Measurements from ENCODE around the gene CHST9.

CHST9 gene

GRCh38 chr18:26865557-26865956, 319.6 kb downstream of the CHST9 start, which contains the start of gene AQP4:
Gene AQP4 (minus strand): TSS chr18:26865707. CDS start chr18:26865689, 18 bp downstream.
- no peak for DNase-seq
- no peak within 1 kb of the TSS for H2AFZ ChIP-seq (ENCODE audit: low read depth, low read length)
- 49% methylated on average over 4 of the region's 5 CpGs for WGBS

GRCh38 chr18:26864658-26865057, 320.4 kb downstream of the CHST9 start:
- no peak overlapping the region for H2BK120ac ChIP-seq (ENCODE audit: low read depth, low read length)
- no peak overlapping the region for H2AFZ ChIP-seq (ENCODE audit: low read depth, low read length)
- H3K14ac ChIP-seq (ENCODE audit: low read length in 2 of 2) = no peak overlapping the region
- WGBS = 62% methylated on average over 7 of the region's 7 CpGs
- no peaks in the 10 kb centered on the region for H3K9me3 ChIP-seq (ENCODE audit: control insufficient read depth, low read length)
- H3K36me3 ChIP-seq (ENCODE audit: control insufficient read depth in 1 of 2, insufficient read depth in 2 of 2, low read depth in 1 of 2, low read length in 2 of 2) = no peaks in the 10 kb centered on the region
- no peak overlapping the region for H3K4ac ChIP-seq (ENCODE audit: low read depth in 1 of 2, low read length in 2 of 2)
- no peak overlapping the region for H3K9ac ChIP-seq (ENCODE audit: low read length)
- no peak overlapping the region for H3K27ac ChIP-seq (ENCODE audit: low read length, poor library complexity, severe bottlenecking)
- no peak overlapping the region for H2BK15ac ChIP-seq (ENCODE audit: low read depth, poor library complexity, severe bottlenecking)
- no peak overlapping the region for H3K4me3 ChIP-seq (ENCODE audit: insufficient read depth in 1 of 2, low read depth in 1 of 2, low read length in 2 of 2)
- H3K27me3 ChIP-seq (ENCODE audit: control insufficient read depth in 1 of 2, insufficient read depth in 1 of 2, low read length in 2 of 2) = peaks cover 28 to 31% of the 10 kb centered on the region in 2 experiments
- H3K4me1 ChIP-seq (ENCODE audit: control insufficient read depth, insufficient read depth, low read depth, low read length) = peaks cover 11% of the 10 kb centered on the region
- H3K18ac ChIP-seq (ENCODE audit: low read depth in 1 of 2, low read length in 2 of 2) = no peak overlapping the region
- no peak overlapping the region for H2AK5ac ChIP-seq (ENCODE audit: low read length, severe bottlenecking)
- no peak overlapping the region for H3K4me2 ChIP-seq (ENCODE audit: low read length, poor library complexity, severe bottlenecking)
- no peak overlapping the region for H3K23ac ChIP-seq (ENCODE audit: low read length in 2 of 2)
- H2BK12ac ChIP-seq (ENCODE audit: low read length in 2 of 2) = no peak overlapping the region
- H4K91ac ChIP-seq (ENCODE audit: low read length) = no peak overlapping the region
- no peak overlapping the region for H2BK5ac ChIP-seq (ENCODE audit: low read depth, low read length, poor library complexity, severe bottlenecking)
- H3K79me1 ChIP-seq (replicated peaks; ENCODE audit: low read length, poor library complexity, severe bottlenecking) = no peaks in the 10 kb centered on the region
- no peak for DNase-seq
- no peak overlapping the region for H4K8ac ChIP-seq (ENCODE audit: low read length)

More at GRCh38 chr18:26865557-26865956, 319.6 kb downstream of the CHST9 start, which contains the start of gene AQP4:
- Histone ChIP-seq H3K14ac (ENCODE audit: low read length in 2 of 2) (no peak within 1 kb of the TSS), H3K4ac (ENCODE audit: low read depth in 1 of 2, low read length in 2 of 2) (no peak within 1 kb of the TSS), H2BK15ac (ENCODE audit: low read depth, poor library complexity, severe bottlenecking) (no peak within 1 kb of the TSS), H4K8ac (ENCODE audit: low read length) (no peak within 1 kb of the TSS), H3K79me1 (replicated peaks; ENCODE audit: low read length, poor library complexity, severe bottlenecking) (no peaks in the 10 kb centered on the region), H3K4me1 (ENCODE audit: control insufficient read depth, insufficient read depth, low read depth, low read length) (peaks cover 11% of the 10 kb centered on the region), H3K4me3 (ENCODE audit: insufficient read depth in 1 of 2, low read depth in 1 of 2, low read length in 2 of 2) (no peak within 1 kb of the TSS), H3K27ac (ENCODE audit: low read length, poor library complexity, severe bottlenecking) (no peak within 1 kb of the TSS), H2BK12ac (ENCODE audit: low read length in 2 of 2) (no peak within 1 kb of the TSS), H4K91ac (ENCODE audit: low read length) (no peak within 1 kb of the TSS), H3K23ac (ENCODE audit: low read length in 2 of 2) (no peak within 1 kb of the TSS), H3K27me3 (ENCODE audit: control insufficient read depth in 1 of 2, insufficient read depth in 1 of 2, low read length in 2 of 2) (peaks cover 28 to 31% of the 10 kb centered on the region in 2 experiments), H3K36me3 (ENCODE audit: control insufficient read depth in 1 of 2, insufficient read depth in 2 of 2, low read depth in 1 of 2, low read length in 2 of 2) (no peaks in the 10 kb centered on the region), H3K18ac (ENCODE audit: low read depth in 1 of 2, low read length in 2 of 2) (no peak within 1 kb of the TSS), H3K9ac (ENCODE audit: low read length) (no peak within 1 kb of the TSS), H2BK5ac (ENCODE audit: low read depth, low read length, poor library complexity, severe bottlenecking) (no peak within 1 kb of the TSS), H3K9me3 (ENCODE audit: control insufficient read depth, low read length) (no peaks in the 10 kb centered on the region), H2BK120ac (ENCODE audit: low read depth, low read length) (no peak within 1 kb of the TSS), H3K4me2 (ENCODE audit: low read length, poor library complexity, severe bottlenecking) (no peak within 1 kb of the TSS), H2AK5ac (ENCODE audit: low read length, severe bottlenecking) (no peak within 1 kb of the TSS)

DNA sequence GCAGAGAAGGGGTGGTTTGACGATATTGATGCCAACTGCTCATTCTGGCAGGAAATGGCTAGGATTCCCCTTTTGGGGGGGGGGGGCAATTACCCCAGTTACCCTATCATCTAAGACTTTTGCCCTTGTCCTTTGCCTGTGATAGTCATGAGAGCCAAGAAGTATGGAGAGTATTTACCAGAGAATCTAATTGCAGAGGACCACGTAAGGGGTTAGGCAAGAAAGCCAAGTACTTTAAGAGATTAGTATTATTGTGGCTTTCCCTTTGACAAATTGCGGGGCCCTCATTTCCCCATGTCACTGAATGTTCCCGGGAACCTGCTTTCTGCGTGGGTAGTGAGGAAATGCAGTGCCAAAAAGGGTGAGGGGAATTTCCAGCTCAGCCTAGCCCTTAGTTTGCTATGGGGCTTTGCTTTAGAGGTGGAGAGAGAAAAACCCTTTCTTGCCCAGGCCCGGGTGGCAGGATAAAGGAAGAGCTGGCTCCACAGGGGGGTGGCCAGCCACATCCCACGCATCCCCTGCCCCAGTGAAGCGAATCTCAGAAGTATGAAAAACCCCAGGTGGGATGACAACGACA, 321.1 kb downstream of the CHST9 start:
- H2BK5ac ChIP-seq (ENCODE audit: low read depth, low read length, poor library complexity, severe bottlenecking) = no peak overlapping the region
- no peak overlapping the region for H3K23ac ChIP-seq (ENCODE audit: low read length in 2 of 2)
- no peak overlapping the region for H3K14ac ChIP-seq (ENCODE audit: low read length in 2 of 2)
- H4K8ac ChIP-seq (ENCODE audit: low read length) = no peak overlapping the region
- H3K9ac ChIP-seq (ENCODE audit: low read length) = no peak overlapping the region
- H3K36me3 ChIP-seq (ENCODE audit: control insufficient read depth in 1 of 2, insufficient read depth in 2 of 2, low read depth in 1 of 2, low read length in 2 of 2) = no peaks in the 10 kb centered on the region
- no peak overlapping the region for H3K4me3 ChIP-seq (ENCODE audit: insufficient read depth in 1 of 2, low read depth in 1 of 2, low read length in 2 of 2)
- H3K18ac ChIP-seq (ENCODE audit: low read depth in 1 of 2, low read length in 2 of 2) = no peak overlapping the region
- H2AFZ ChIP-seq (ENCODE audit: low read depth, low read length) = no peak overlapping the region
- WGBS = 56% methylated on average over 9 of the region's 9 CpGs
- no peak overlapping the region for H3K4ac ChIP-seq (ENCODE audit: low read depth in 1 of 2, low read length in 2 of 2)
- no peak overlapping the region for H4K91ac ChIP-seq (ENCODE audit: low read length)
- peaks cover 11% of the 10 kb centered on the region for H3K4me1 ChIP-seq (ENCODE audit: control insufficient read depth, insufficient read depth, low read depth, low read length)
- H3K79me1 ChIP-seq (replicated peaks; ENCODE audit: low read length, poor library complexity, severe bottlenecking) = no peaks in the 10 kb centered on the region
- H2BK120ac ChIP-seq (ENCODE audit: low read depth, low read length) = no peak overlapping the region
- H2BK15ac ChIP-seq (ENCODE audit: low read depth, poor library complexity, severe bottlenecking) = no peak overlapping the region
- H2AK5ac ChIP-seq (ENCODE audit: low read length, severe bottlenecking) = no peak overlapping the region
- peaks cover 28 to 31% of the 10 kb centered on the region in 2 experiments for H3K27me3 ChIP-seq (ENCODE audit: control insufficient read depth in 1 of 2, insufficient read depth in 1 of 2, low read length in 2 of 2)
- no peak overlapping the region for H3K27ac ChIP-seq (ENCODE audit: low read length, poor library complexity, severe bottlenecking)
- DNase-seq = no peak
- no peak overlapping the region for H2BK12ac ChIP-seq (ENCODE audit: low read length in 2 of 2)
- H3K4me2 ChIP-seq (ENCODE audit: low read length, poor library complexity, severe bottlenecking) = no peak overlapping the region
- H3K9me3 ChIP-seq (ENCODE audit: control insufficient read depth, low read length) = no peaks in the 10 kb centered on the region

- Histone ChIP-seq H3K79me1 (replicated peaks; ENCODE audit: low read length, poor library complexity, severe bottlenecking) (no peaks in the 10 kb centered on the region), H2BK120ac (ENCODE audit: low read depth, low read length) (no peak overlapping the region), H3K27me3 (ENCODE audit: control insufficient read depth in 1 of 2, insufficient read depth in 1 of 2, low read length in 2 of 2) (peaks cover 28 to 31% of the 10 kb centered on the region in 2 experiments), H4K8ac (ENCODE audit: low read length) (no peak overlapping the region), H3K4me3 (ENCODE audit: insufficient read depth in 1 of 2, low read depth in 1 of 2, low read length in 2 of 2) (peak overlapping the region in 1 of 2 experiments; percentile 51), H4K91ac (ENCODE audit: low read length) (no peak overlapping the region), H3K9ac (ENCODE audit: low read length) (no peak overlapping the region), H3K23ac (ENCODE audit: low read length in 2 of 2) (no peak overlapping the region), H2BK12ac (ENCODE audit: low read length in 2 of 2) (no peak overlapping the region), H2AFZ (ENCODE audit: low read depth, low read length) (peak overlapping the region; percentile 61), H2AK5ac (ENCODE audit: low read length, severe bottlenecking) (no peak overlapping the region), H3K36me3 (ENCODE audit: control insufficient read depth in 1 of 2, insufficient read depth in 2 of 2, low read depth in 1 of 2, low read length in 2 of 2) (no peaks in the 10 kb centered on the region), H3K4me2 (ENCODE audit: low read length, poor library complexity, severe bottlenecking) (peak overlapping the region; percentile 85), H3K27ac (ENCODE audit: low read length, poor library complexity, severe bottlenecking) (no peak overlapping the region), H3K9me3 (ENCODE audit: control insufficient read depth, low read length) (no peaks in the 10 kb centered on the region), H3K14ac (ENCODE audit: low read length in 2 of 2) (peak overlapping the region in 1 of 2 experiments; percentile 95), H3K4me1 (ENCODE audit: control insufficient read depth, insufficient read depth, low read depth, low read length) (peaks cover 11% of the 10 kb centered on the region), H3K18ac (ENCODE audit: low read depth in 1 of 2, low read length in 2 of 2) (no peak overlapping the region), H2BK5ac (ENCODE audit: low read depth, low read length, poor library complexity, severe bottlenecking) (peak overlapping the region; percentile 57), H2BK15ac (ENCODE audit: low read depth, poor library complexity, severe bottlenecking) (no peak overlapping the region), H3K4ac (ENCODE audit: low read depth in 1 of 2, low read length in 2 of 2) (no peak overlapping the region)
- DNase-seq = no peak
- WGBS = 11% methylated on average over 28 of the region's 40 CpGs
Observed at GRCh38 chr18:26863122-26863879, 321.8 kb downstream of the CHST9 start.
